ENCODE measurements around the gene IGF2BP2. TPM values are rescaled to one million over a fixed set of nuclear protein-coding genes. Genes with fewer than 3 reads are reported as not detected.

Gene IGF2BP2
- total and polyA plus RNA-seq, 8 donors: 4.0 to 303 (median 29.0) TPM

- Histone ChIP-seq H3K4me1 (no peaks in the 10 kb centered on the region), H3K36me3 (peaks cover 0 to 6% (median under 1%) of the 10 kb centered on the region in 4 donors), H3K4me3 (no peak overlapping the region), H3K27me3 (no peaks in the 10 kb centered on the region), H3K27ac (no peak overlapping the region), H3K9me3 (no peaks in the 10 kb centered on the region)
- intact Hi-C loops (cut with DNase I; ENCODE audit: low total_unique reads): no loop called here
- TF ChIP-seq POLR2AphosphoS5 (IDR thresholded peaks at IDR 0.05) (no peak), CTCF (IDR thresholded peaks at IDR 0.05) (no peak), EP300 (IDR thresholded peaks at IDR 0.05) (no peak), POLR2A (IDR thresholded peaks at IDR 0.05) (no peak)
- 72 to 84% (median 77%) methylated on average over 4 of the region's 4 CpGs for WGBS, 5 donors
- DNase-seq: no peak
Measured at GRCh38 chr3:185693985-185694653, 130.7 kb downstream of the IGF2BP2 start.

GRCh38 chr3:185691622-185692021 lies 133.2 kb downstream of the IGF2BP2 start:
- WGBS, 5 donors: 96 to 100% (median 100%) methylated on average over 2 of the region's 2 CpGs
- Histone ChIP-seq H3K9me3 (no peaks in the 10 kb centered on the region), H3K4me1 (peaks cover 0 to 4% (median 0%) of the 10 kb centered on the region in 4 donors), H3K36me3 (peaks cover 0 to 14% (median 4%) of the 10 kb centered on the region in 4 donors), H3K27ac (no peak overlapping the region), H3K4me3 (no peak overlapping the region), H3K27me3 (no peaks in the 10 kb centered on the region)
- no peak for DNase-seq
- no peak for TF ChIP-seq CTCF (IDR thresholded peaks at IDR 0.05)
- no peak for TF ChIP-seq EP300 (IDR thresholded peaks at IDR 0.05)
- no peak for TF ChIP-seq POLR2A (IDR thresholded peaks at IDR 0.05)
- TF ChIP-seq POLR2AphosphoS5 (IDR thresholded peaks at IDR 0.05): no peak
- intact Hi-C loops (cut with DNase I; ENCODE audit: low total_unique reads): no loop called here

- peaks cover 0 to 3% (median 0%) of the 10 kb centered on the region in 3 donors for H3K27me3 ChIP-seq
- intact Hi-C loops (cut with DNase I; ENCODE audit: low total_unique reads): no loop called here
- peaks cover 0 to 50% (median 7%) of the 10 kb centered on the region in 4 donors for H3K36me3 ChIP-seq
- DNase-seq: no peak
- no peaks in the 10 kb centered on the region for H3K9me3 ChIP-seq
- H3K4me1 ChIP-seq: peaks cover 0 to 4% (median 0%) of the 10 kb centered on the region in 4 donors
- no peak overlapping the region for H3K4me3 ChIP-seq
- TF ChIP-seq POLR2AphosphoS5 (IDR thresholded peaks at IDR 0.05) (no peak), POLR2A (IDR thresholded peaks at IDR 0.05) (no peak), EP300 (IDR thresholded peaks at IDR 0.05) (no peak), CTCF (IDR thresholded peaks at IDR 0.05) (no peak)
- H3K27ac ChIP-seq: no peak overlapping the region
- WGBS, 5 donors: 42 to 59% (median 47%) methylated on average over 6 of the region's 6 CpGs
Measured at GRCh38 chr3:185687271-185687878, 137.5 kb downstream of the IGF2BP2 start.

- intact Hi-C loops (cut with DNase I; ENCODE audit: low total_unique reads): no loop called here
- DNase-seq: no peak
- H3K27me3 ChIP-seq: peaks cover 0 to 3% (median 0%) of the 10 kb centered on the region in 3 donors
- TF ChIP-seq EP300 (IDR thresholded peaks at IDR 0.05) (no peak), CTCF (IDR thresholded peaks at IDR 0.05) (no peak), POLR2AphosphoS5 (IDR thresholded peaks at IDR 0.05) (no peak), POLR2A (IDR thresholded peaks at IDR 0.05) (no peak)
- H3K4me3 ChIP-seq: no peak overlapping the region
- 86 to 96% (median 92%) methylated on average over 9 of the region's 9 CpGs for WGBS, 5 donors
- H3K27ac ChIP-seq: no peak overlapping the region
- H3K36me3 ChIP-seq: peaks cover 0 to 48% (median 7%) of the 10 kb centered on the region in 4 donors
- peaks cover 0 to 4% (median 0%) of the 10 kb centered on the region in 4 donors for H3K4me1 ChIP-seq
- no peaks in the 10 kb centered on the region for H3K9me3 ChIP-seq
Measured at GRCh38 chr3:185685231-185686035, 139.4 kb downstream of the IGF2BP2 start.
